HG03280 (cell line): ENCODE data around the gene CHURC1.

ENCODE experiments used
- ATAC-seq: cut with Tn5 transposase; IDR thresholded peaks from one replicate; pipeline ENCODE4 v1.9.1; 2021; ENCODE audit warnings: mild to moderate bottlenecking, moderate library complexity; ENCODE audit not compliant: unreplicated experiment

The CHURC1 gene

GRCh38 chr14:64954491-64955240 is 40.4 kb downstream of the CHURC1 start:
- ATAC-seq = no peak

- no peak for ATAC-seq
Observed at GRCh38 chr14:64955297-64955696, 41.0 kb downstream of the CHURC1 start.

DNA sequence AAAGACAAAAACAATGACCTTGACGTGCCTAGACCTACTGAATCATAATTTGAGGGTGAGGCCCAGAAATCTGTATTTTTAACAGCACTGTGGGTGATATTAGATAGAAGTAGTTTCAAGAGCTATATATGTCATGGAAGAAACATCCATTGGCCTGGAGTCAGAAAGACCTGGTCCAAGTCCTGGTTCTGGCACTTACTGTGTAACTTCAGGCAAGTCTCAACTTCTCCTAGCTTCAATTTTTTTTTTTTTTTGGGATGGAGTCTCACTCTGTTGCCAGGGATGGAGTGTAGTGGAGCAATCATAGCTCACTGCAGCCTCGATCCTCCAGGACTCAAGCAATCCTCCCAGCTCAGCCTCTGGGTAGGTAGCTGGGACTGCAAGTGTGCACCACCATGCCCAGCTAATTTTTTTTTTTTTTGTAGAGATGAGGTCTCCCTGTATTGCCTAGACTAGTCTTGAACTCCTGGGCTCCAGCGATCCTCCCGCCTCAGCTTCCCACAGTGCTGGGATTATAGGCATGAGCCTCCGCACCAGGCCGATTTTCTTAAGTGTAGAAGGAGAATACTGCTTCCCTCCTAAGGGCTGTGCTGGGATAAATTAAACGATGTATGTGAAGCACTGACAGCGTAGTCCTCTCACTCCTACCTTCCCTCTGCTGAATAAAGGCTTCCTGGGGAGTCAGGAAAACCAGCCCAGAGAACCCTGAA is 42.6 kb downstream of the CHURC1 start:
- no peak for ATAC-seq

DNA sequence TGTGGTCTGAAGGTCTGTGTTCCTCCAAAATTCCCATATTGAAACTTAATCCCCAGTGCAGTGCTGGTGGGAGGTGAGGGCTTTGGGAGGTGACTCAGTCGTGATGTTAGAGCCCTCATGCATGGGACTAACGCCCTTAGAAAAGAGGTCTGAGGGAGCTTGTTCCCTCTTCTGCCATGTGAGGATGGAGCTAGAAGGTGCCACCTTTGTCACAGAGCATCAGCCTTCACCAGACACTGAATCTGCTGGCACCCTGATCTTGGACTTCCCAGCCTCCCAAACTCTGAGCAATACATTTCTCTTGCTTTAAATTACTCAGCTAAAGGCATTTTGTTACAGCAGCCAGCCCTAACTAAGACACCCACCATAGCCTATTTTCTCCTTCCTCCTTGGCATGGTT is 43.9 kb downstream of the CHURC1 start:
- ATAC-seq = no peak

- ATAC-seq = no peak
Observed at GRCh38 chr14:64958743-64959142, 44.5 kb downstream of the CHURC1 start.

GRCh38 chr14:64960762-64961276 is 46.6 kb downstream of the CHURC1 start:
- no peak for ATAC-seq

GRCh38 chr14:64963611-64964010 is 49.4 kb downstream of the CHURC1 start:
- no peak for ATAC-seq

DNA sequence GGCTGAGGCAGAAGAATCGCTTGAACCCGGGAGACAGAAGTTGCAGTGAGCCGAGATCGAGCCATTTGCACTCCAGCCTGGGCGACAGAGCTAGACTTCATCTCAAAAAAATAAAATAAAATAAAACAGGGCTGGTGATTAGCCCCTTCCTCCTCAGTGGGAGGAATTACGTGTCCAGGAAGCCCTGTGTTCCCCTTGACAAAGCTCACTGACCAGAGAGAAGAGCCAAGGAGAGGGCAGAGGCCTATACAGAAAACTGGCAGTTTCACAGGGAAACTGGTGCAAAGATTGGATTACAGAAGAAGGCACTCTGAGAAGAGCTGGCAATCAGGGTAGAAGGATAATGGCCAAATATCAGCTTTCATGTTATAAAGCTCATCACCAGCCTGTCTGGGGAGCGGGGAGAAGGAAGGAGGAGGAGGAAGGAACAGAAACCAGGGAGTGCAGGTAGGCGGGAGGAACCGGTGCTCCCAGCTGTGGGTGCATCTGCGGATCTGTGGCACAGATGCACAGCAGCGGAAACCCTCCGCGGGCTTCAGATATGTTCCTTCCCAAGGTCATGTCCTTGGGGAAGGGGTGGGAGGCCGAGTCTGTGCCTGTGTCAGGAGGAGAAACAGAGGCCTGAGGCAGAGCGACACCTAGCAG is 51.2 kb downstream of the CHURC1 start:
- ATAC-seq = no peak

DNA sequence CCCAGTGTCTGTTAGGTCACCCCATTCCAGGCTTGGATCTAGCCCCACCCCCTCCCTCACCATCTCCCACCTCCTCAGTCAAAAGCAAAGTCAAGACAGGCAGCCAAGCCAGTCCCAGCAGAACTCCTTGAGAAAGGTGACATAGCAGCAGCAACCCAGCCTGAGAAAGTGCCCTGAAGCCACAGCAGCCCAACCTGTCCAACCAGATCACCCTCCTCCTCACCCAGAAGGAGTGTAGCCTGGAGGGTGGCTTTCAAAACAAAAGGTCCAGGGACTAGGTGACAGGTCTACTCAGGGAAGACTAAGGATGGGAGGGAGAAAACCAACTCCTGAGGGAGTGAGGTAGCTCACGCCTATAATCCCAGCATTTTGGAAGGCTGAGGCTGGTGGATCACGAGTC is 52.7 kb downstream of the CHURC1 start:
- ATAC-seq = no peak

- no peak for ATAC-seq
Observed at GRCh38 chr14:64968167-64968566, 53.9 kb downstream of the CHURC1 start.

GRCh38 chr14:64968651-64969050 is 54.4 kb downstream of the CHURC1 start:
- ATAC-seq = no peak

- no peak for ATAC-seq
Observed at GRCh38 chr14:64970041-64970440, 55.8 kb downstream of the CHURC1 start.

DNA sequence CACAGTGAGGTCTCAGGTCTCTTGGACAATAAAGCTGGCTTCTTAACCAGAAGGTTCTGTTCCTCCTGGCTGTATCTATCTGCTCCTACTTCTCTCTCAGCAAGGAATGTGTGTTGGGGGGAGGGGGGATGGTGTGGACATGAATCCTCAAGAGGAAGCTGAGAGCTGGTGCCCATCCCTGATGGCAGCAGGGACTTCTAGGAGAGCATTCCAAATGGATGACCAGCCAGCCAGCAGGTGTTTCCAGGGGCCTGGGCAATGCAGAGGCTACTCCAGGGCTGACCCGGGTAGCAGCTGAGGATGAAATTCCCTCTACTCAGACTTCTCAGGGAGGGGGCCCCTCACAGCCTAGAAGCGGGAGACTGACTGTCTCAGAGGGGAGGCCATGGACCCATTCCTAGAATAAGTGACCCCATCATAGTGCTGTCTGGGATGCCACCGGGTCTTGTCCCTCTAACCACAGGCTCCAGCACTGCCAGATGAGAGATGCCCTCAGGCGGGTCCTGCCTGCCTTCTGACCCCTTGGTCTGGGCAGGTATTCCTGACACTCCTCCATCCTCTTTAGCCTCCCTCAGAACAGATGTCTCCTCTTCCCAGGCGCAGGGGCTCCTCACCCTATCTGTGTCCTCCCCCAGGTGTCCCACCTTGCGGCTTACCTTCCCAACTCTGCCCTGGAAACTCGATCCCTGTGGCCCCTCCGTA is 56.7 kb downstream of the CHURC1 start:
- ATAC-seq = no peak

DNA sequence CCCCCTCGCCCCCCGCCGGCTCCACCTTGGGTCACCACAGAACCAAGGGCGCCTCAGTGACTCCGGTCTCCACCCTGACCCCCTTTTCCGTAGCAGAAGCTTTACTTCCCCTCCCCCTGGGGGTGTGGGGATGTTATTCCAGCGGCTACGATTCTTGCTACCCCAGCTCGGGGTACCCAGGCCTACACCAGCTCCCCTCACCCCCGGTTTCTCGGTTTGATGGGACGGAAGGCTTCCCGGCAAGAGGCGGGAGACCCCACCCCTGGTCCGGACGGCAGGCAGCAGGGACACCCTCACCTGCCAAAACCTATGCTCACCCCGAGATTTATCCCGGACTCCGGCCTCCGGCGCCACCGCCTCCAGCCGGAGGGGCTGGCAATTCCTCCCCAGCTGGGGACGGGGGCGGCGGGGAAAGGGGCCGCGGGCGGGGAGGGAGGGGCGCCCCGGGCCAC is 57.3 kb downstream of the CHURC1 start:
- ATAC-seq = no peak

DNA sequence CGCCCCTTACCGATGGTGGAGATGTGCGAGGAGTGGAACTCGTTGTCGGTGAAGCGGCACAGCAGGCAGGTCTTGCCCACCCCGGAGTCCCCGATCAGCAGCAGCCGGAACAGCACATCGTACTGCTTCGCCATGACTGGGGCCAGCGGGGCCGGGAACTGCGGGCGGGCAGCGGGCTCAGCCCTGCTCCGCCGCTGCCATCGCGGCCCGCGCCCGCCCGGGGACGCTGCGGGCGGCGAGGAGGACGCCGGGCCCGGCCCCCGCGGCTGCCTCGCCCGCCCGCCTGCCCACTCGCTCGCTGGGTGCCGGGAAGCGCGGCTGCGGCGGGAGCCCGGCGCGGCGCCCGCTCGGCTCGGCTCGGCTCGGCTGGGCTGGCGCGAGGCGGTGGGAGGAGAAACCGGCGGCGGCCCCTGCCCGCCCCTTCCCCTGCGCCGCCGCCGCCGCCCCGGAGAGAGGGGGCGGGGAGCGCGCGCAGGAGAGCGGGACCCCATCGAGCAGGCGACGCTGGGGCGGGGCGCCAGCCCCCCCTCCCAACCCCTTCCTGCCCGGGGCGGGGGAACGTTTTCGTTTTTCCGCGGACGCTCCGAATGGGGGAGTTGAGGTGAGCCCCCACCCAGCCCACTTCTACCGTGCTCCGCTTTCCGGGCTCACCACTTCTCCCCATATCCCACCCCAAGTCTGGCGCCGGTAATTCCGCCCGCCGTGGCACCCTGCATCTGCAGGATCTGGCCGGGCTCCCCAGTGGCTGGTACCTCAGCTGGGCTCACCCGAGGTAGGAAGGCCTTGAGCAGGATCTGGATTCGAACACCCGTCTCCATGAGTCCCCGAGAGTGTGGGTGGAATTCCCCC is 57.9 kb downstream of the CHURC1 start, which contains the start of gene RAB15:
Gene RAB15 (minus strand): TSS at position 394 of the 849 bp plus-strand sequence. CDS start 260 bp downstream, at position 134.
- ATAC-seq = no peak

DNA sequence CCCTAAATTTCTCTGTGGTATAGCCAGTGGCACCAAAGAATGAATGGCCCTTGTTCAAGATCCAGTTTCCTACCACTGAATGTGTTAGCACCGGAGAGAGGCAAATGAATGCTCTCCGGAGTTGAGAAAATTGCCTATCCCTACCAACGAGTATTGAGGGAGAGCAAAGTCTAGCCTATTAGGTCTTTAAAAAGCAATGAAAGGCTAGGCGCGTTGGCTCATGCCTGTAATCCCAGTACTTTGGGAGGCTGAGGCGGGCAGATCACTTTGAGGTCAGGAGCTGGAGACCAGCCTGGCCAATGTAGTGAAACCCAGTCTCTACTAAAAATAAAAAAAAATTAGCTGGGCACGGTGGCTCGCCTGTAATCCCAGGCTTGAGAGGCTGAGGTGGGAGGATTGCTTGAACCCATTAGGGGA is 58.8 kb downstream of the CHURC1 start:
- ATAC-seq = no peak

- ATAC-seq = no peak
Observed at GRCh38 chr14:64973826-64974225, 59.6 kb downstream of the CHURC1 start.

- no peak for ATAC-seq
Observed at GRCh38 chr14:64974563-64974962, 60.3 kb downstream of the CHURC1 start.

- no peak for ATAC-seq
Observed at GRCh38 chr14:64979336-64980074, 65.2 kb downstream of the CHURC1 start.
